ENCODE measurements around the gene WDR36.

- TF ChIP-seq CTCF (IDR thresholded peaks at IDR 0.05) = no peak
- TF ChIP-seq POLR2AphosphoS5 (IDR thresholded peaks at IDR 0.05) = no peak
- TF ChIP-seq EP300 (IDR thresholded peaks at IDR 0.05) = no peak
- no peak for TF ChIP-seq POLR2A (IDR thresholded peaks at IDR 0.05)
Measured at GRCh38 chr5:111168608-111169007, 76.5 kb downstream of the WDR36 start.

All from stomach (tissue), 4 donors.